NCI-H2196 treated with DMSO at 0.1 percent for 48 hours (cell line): Measurements from ENCODE around the gene SCAMP1.
A peak's percentile ranks its signal among the peaks of the same experiment; 100 is the strongest.
"Not testable (repeated sequence)": the region's sequence is repeated elsewhere in the genome, so short reads cannot be mapped to it uniquely, and the experiment has no call there.

Experiments
- DNase-seq: peaks from one replicate; lab custom pipeline; 2025; ENCODE audit not compliant: unreplicated experiment; lab: John Stamatoyannopoulos, UW

The SCAMP1 gene

DNA sequence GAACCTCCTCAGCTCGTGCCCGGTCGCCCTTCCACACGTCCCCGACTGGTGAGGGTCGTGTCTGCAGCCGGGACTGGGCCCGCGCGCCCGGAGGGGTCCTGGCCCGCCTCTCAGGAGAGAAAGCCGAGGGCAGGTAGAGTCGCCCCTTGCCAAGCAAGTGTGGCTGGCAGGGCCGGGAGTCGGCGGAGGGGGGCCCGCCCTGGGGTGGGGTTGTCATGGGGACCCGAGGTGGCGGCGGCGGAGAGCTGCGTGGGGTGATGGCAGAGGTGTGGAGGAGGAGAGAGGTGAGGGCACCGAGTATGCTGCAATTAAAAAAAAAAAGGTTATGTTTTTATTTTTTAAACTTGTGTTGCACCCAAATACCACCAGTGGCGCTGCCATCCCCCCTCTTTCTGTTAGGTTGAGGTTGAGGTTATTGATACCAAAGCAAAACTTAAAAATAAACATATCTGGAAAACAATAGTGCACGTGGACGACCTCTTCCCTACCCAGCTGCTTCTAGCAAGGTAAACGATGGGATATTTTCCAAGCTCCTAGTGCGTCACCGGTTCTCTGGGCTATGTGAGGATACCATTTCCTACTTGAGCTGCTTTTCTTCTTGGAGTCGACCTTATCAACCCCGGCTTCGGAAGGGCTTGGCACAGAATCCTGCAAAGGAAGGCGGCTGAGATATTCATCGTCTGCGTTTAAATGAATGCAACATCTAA, 660 bp downstream of the SCAMP1 start:
- DNase-seq, result peak; percentile 35

DNA sequence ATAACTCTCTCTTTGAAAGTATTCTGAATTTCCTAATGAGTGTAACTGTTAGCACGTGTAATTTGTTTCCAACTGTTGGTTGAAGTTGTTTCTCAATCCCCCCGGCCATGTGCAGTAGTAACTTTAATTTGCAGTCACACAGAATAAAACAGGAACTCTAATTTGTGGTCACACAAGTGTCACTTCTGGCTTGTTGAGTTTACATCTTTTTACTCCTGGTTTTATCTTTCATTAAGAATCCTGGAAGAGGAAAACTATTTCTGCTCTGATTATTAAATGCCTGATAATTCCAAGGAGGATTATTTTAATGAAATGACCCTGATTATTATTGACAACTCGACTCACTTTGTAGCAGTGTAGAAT, 1.2 kb downstream of the SCAMP1 start:
- no peak for DNase-seq

DNA sequence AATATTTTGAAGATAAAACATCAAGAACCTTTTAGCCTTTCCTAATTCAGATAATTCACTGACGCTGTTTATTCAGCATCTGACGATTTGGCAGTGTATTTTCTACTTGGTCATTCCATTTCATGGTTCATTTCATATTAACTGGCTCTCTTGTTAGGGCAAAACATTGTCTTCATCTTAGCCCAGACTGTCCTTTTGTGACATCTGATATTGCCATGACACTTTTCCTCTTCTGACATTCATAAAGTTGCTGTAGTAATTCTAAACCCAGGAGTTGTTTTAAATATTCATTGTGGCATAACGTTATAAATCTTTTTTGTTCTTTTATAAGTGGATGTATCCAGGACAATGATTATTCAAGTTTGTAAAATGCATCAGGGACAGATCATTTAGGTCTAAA, 1.8 kb downstream of the SCAMP1 start:
- no peak for DNase-seq

DNA sequence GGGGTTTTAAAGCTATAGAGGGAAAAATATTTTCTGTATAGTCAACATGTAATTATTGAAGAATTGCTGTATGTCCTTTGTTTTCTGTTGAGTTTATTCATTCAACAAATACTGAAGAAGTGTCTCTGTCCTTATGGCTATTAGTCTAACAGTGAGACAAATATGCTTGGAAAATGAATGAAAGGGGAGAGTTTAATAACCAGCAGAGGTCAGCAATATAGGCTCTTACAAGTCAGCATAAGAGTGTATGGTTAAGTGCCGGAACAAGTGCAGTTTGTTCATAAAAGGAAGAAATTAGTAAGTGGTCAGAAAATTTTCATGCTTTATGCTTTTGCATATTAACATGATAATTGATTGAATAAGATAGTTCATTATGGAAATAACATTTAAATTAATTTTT, 3.6 kb downstream of the SCAMP1 start:
- no peak for DNase-seq

DNA sequence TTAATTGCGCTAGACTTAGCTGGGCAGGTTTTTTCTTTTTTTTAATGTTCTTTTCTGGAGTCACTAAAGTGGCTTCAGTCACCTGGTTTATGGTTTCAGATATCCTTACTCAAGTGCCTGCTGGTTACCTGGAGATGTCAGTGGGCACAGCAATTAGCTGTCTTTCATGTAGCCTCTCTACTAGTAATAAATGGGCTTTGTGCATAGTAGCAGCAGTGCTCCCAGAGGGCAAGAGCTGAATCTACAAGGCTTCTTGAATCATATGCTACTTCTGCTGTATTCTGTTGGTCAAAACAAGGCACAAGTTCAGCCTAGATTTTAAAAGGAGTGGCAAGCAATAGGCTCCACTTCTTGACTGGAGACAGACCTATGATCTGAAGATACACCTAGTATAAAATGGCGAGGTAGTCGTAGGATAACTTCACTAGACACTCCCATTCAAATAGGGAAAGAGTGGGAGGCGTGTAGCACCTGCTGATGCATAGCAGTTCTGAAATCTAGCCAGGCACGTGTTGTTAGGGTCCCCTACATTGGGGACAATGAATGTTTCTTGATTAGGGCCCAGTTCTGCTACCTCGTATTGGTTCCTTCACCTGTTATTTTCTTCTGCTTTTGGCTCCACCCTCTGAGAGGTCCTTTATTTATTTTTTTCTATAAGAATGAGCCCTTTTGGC, 7.0 kb downstream of the SCAMP1 start:
- DNase-seq, result no peak

DNA sequence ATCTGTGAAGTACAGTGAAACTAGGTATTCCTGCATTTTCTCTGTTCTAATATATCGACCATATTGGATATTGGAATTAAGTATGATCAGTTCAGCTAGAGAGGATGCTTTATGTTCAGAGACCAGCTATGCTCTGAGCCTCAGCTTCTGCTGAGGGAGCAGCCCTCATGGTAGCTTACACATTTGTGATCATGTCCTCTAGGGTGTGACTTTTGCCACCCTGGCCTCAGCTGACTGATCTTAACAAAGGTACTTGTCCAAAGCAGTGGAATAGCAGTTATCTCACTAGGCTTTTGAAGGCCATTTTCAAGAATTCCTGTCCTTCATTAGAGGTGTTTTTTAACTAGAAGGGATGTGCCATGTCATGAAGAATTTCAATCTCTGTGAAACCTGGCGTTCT, 9.3 kb downstream of the SCAMP1 start:
- no peak for DNase-seq

DNA sequence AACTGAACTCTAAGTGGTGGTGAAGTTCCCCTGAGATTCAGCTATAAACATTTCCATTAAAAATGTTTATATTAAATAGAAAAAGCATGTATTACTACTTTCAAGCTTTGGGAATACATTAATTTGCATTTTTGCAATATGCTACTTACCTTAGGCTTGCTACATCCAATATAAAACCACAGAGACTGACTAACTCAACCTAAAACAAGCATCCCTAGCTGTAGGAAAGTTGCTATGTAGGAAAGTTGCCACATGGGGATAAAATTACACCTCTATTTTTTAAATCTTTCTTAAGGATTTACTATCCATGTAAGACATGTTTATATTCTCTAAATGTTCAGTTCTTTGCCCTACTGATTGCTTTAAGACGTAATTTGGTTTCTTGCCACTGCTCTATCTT, 12.8 kb downstream of the SCAMP1 start:
- no peak for DNase-seq

DNA sequence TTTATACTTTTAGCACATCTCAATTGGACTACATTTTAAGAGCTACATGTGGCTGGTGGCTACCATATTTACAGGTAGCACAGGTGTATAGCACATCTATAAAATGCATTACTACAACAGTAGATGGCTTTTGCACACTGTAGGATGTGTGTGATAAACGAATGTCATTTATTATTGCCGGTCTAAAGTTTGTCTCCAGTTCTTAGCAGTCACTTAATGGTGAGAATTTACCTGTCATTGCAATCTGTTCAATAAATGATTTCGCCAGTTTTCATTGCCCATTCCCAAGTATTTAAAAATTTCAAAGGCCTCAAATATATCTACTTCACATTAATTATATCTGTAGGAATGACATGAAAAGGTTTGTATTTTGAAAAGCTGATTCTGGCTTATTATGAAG, 15.9 kb downstream of the SCAMP1 start:
- no peak for DNase-seq

DNA sequence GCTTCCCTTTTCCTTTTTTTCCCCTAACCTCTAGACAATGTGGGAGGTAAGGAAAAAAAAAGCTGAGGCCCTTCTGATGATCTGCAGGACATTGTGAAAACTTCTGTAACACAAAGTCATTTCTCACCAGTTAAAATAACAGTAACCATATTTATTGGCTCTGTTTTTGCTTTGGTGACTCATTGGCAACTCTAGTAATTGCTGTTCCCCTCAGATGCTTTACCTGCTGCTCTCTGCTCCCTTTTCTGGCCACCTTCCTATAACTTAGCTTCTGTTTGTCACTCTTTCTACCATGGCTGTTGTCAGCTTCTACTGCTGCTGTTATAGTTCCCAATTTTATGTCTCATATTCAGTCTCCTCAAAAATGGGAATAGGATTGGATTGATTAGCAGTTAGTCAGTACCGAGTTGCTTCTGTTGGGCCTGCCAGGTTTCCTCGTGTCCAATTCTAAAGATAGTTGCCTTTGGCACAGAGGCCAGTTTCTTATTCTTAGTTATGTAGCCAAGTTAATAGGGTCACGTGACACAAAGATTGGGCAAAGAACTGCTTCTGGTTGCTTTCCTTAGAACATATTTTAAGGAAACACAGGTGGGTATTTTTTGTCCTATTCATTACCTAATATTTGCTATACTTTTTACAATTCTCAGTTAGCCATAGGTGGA, 16.8 kb downstream of the SCAMP1 start:
- DNase-seq, result no peak

DNA sequence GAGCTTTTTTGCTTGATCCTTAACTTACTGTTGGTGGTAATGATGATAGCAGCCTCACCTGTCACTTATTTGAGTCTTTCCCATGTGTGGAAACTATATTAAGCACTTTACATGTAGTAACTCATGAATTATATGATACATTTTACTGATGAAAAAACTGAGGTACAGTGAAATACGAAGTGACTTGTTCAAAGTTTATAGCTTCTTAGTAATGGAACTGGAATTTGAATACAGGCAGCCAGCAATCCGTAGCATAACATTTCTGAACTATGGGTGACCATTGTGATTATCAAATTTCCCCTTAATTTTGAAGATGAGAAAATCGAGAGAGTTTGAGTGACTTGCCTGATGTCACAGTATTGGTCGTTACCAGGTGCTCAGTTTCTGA, 17.3 kb downstream of the SCAMP1 start:
- no peak for DNase-seq

DNA sequence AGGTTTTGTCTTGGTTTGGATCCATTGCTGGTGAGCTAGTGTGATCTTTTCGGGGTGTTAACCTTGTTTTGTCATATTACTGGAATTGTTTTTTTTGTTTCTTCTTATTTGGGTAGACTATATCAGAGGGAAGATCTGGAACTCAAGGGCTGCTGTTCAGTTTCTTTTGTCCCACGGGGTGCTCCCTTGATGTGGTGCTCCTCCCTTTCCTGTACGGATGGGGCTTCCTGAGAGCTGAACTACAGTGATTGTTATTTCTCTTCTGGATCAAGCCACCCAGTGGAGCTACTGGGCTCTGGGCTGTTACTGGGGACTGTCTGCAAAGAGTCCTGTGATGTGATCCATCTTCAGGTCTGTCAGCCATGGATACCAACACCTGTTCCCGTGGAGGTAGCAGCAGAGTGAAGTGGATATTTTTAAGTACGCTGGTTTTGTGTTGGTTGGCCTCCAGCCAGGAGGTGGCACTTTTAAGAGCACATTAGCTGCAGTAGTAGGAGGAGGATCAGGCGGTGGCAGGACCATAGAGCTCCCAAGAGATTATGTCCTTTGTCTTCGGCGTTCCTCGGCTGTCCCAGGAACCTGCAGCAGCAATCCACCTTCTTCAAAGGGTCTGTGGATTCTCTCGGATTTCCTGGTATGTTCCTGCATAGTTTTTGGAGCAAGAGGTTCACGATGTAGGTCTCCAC, 27.2 kb downstream of the SCAMP1 start:
- DNase-seq, result no peak

DNA sequence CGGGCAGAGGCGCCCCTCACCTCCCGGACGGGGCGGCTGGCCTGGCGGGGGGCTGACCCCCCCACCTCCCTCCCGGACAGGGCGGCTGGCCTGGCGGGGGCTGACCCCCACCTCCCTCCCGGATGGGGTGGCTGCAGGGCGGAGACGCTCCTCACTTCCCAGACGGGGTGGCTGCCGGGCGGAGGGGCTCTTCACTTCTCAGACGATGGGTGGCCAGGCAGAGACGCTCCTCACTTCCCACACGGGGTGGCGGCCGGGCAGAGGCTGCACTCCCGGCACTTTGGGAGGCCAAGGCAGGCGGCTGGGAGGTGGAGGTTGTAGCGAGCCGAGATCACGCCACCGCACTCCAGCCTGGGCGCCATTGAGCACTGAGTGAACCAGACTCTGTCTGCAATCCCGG, 30.9 kb downstream of the SCAMP1 start:
- DNase-seq, result not testable (repeated sequence)

DNA sequence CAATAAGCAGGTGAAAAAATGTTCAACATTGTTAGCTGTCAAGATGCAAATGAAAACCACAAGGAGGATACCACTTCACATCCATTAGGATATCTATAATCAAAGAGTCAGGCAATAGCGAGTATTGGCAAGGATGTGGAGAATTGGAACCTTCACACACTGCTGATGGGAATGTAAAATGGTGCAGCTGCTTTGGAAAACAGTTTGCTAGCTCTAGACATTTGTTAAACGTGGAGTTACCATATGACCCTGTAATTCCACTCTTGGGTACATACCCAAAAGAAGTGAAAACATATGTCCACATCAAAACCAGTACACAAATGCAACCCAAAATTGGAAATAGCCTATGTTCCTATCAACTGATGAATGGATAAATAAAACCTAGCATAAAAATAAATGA, 37.4 kb downstream of the SCAMP1 start:
- no peak for DNase-seq

DNA sequence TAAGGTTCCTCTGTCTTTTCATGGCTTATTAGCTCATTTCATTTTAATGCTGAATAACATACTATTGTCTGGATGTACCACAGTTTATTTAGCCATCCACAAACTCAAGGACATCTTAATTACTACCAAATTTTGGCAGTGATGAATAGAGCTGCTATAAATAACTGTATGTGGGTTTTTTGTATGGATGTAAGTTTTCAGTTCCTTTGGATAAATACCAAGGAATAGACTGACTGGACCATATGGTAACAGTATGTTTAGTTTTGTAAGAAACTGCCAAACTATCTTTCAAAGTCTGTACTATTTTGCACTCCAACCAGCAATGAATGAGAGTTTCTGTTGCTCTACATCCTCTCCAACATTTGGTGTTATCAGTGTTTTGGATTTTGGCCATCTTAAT, 38.7 kb downstream of the SCAMP1 start:
- DNase-seq, result no peak

DNA sequence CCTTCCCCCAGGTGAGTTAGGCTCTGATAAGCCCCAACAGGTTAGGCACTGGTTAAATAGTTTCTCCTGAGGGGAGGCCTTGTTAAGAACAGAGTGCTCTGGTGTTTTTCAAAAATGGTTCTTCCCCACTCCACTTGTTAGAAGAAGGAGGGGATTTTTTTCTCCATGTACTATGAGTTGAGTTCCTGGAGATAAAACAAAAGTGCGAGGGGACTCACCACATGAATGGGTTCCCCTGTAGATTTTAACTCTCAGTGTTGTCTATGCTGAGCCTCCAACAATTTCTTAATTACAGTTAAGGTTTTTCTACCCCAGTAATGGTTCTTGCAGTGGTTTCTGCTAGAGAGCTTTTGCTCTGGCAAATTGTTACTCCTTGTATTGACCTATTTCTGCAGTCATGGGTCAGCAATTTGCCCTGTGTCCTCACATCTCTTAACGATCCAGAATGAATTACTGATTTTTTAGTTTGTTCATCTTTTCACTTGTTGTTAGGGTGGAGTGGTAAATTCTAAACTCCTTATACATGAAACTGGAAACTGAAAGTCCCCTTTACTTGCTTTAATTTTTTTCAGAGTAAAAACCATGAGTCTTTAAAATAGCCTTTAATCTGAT, 44.4 kb downstream of the SCAMP1 start:
- DNase-seq, result no peak

DNA sequence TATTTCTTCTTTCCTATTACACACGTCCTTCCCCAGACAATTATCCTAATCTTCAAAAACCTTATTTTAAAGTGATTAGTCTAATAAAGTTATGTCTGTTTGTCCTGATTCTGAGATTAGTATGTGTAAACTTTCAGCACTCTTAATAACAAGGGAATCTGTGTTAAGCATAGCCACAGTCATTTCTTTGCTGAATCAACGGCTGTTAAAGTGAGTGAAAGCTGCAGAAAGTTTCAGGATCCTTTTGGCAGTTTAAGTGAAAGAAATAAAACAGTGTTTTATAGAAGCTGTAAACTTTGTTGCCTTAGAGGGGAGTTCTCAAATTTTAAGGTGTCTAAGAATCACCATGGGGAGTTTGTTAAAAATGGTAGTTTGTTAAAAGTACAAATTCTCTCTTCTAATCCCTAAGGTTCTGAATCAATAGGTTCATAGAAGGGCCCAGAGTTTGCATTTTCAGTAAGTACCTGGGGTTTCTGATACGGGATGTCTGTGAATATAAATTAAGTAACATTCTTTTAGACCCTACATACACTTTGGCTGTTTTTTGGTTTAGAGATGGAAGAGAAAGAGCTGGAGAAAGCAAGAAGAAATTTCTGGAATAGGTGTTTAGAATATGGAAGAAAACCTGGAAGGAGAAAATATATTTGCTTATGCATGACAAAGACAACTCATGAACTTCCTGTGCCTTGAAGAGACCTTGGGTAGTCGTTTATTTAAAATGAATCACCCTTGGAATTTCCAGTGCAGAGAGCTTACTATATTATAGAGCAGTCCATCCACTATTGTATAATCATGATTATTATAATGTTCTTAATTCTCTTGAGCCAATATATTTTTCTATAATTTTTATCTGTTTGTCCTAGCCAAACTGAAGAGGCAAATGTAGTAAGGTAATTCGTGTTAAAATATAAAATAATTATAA, 45.7 kb downstream of the SCAMP1 start:
- no peak for DNase-seq

DNA sequence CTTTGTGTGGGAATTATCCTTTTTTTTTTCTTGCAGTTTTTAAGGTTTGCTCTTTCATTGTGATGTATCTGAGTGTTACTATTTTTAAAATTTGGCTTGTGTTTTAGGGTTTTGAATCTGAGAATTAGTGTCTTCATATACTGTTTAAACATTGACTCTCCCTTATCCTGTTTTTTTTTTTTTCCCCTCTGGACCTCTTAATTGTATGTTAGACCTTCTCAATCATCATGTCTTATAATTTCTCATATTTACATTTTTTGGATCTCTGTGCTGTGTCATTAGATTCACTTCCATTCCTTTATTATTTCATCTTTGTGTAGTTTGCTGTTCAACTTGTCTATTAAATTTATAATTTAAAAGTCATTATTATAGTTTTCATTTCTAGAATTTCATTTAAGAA, 47.0 kb downstream of the SCAMP1 start:
- DNase-seq, result no peak

DNA sequence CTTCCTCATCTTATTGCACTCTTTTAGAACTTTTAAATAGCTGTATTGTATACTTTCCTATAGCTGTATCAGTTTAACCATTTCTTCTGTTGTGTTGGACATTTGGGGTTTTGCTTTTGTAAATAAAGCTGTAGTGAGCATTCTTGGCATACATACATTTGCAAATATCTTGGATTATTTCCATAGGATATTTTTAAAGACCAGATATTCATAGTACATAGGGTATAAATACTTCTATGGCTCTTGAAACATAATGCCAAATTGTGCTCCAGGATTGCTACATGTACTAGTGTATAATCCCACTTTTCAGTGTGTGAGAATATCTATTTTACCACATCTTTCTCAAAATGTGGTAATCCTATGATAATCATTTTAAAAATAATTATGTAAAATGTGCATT, 51.2 kb downstream of the SCAMP1 start:
- no peak for DNase-seq

DNA sequence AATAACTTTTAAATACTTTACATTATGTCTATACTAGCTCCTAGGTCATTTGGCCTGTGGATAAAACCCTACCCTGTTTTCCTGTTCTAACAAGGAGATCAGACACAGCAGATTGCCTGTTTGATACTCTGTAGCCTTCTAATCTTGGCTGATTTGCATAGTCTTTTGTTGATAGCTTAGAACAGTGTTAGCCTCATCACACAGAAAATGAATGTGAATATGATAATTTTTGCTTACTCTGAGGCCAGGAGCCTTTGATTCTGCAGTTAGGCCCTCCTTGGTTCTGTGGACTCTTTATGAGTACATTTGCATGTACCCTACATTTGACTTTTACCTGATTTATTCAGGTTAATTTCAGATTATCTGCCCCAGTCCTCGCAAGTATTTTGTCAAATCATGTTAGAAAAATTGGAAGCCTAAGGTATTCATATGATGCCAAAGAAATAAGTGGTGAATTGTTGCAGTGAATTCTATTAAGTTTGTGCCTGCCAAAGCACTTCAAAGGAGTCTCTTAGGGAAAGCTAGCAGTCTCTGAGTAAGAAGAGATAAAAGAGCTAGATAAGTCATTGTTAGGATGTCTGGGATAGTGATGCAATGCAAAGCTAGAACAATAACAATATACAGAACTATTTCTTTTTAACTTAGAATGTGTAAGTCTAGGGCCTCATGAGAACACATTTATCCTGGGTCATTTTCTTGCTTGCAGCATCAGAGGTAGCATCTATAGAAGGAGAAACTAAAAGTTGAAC, 56.4 kb downstream of the SCAMP1 start:
- no peak for DNase-seq

DNA sequence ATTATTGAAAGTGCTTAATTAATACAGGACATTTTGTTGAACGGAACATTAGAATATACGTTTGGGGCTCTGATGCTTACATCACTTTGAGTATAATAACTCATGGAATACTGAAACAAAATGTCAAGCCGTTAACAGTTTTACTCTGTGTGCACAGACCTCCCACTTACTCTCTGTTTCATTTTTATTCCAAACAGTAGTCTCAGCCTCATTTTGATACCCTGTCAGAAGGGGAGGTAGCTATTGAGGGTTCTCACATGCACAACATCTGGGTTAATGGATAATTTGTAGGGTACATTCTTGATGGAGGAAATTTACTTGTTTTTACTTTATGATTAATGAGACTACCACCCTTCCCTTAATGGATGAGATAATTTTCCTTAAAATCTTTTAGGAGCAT, 59.0 kb downstream of the SCAMP1 start:
- DNase-seq, result no peak
